Left forelimb (tissue), 1 donor: ENCODE results near the gene GPATCH8.
"Not testable (repeated sequence)": the region's sequence is repeated elsewhere in the genome, so short reads cannot be mapped to it uniquely, and the experiment has no call there.

ENCODE experiments used
- DNase-seq: peaks from one replicate; pipeline ENCODE4 v3.0.0-alpha.2; 2018; ENCODE audit warnings: low spot score

The GPATCH8 gene

DNA sequence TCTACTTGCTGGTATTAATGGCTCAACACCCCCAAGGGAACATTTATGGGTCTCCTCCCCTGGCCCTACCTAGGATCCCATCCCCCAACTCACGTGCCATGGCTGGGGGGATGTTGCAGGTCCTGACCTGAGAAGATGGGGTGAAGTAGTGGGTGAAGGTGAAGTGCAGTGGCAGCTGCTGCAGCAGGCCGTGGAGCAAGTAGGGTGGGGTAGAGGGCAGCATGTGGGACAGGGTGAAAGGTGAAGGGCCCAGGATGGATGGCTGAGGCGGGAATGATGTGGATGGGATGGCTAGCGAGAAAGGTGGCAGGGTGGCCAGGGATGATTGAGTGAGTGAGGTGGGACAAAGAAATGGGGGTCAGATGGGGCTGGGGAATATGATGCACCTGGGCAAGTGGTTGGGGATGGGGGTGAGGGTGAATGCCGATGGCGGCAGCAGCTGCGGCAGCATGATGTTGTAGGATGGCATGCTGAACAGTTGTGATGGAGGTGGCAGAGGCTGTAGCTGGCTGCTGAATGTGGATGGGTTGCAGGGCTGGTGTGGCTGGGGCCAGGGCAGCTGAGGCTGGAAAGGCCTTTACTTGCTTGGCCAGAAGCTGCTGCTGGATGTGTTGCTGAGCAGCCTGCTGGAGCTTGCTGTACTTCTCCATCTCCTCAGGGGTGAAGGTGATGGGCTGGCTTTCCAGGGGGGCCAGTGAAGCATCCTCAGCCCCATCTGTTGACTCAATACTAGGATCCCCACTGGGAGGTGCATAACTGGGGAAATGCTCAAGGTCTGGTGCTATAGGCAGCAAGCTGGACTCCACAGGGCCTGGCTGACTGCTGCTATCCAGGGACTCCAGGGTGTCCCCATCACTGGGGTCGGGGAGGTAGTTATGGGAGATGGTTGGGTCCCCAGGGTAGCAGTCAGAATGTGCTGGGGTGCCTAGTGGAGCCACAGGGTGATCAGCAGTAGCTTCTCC is 105.4 kb downstream of the GPATCH8 start:
- DNase-seq, result no peak

DNA sequence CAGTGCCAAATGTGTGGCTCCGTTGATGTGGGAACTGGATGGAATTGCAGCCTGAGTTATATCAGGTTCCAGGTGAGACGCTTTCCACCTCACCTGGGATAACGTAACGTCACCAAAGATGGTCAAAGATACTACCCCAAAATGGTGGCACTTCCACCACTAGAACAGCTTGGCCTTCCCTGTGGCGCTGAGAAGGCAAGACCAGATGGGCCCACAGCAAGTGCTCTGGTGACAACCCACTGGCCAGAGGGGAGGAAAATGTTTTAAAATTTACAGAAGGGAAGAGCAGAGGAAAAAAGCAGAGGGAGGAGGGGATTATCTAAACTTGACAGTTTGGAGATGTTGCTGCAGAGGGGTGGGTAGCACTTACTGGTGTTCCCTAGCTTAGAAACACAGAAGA is 106.3 kb downstream of the GPATCH8 start:
- DNase-seq, result no peak

DNA sequence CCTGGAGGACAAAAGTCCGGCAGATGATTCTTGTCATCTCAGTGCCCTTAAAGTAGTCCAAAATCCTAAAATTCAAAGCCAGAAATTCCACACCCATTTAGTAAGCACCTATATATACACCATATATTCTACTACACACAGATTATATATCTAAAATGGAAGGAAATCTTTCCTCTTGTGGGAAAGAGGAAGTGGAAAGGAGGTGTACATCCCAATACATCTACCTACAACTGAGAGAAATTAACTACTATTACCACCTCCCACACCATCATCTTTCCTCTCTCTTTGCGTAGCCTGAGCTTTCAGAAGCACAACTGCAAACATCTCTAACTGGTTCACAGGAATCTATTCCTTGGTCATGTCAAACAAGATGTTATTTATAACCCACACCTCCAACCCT is 108.4 kb downstream of the GPATCH8 start:
- DNase-seq, result no peak

DNA sequence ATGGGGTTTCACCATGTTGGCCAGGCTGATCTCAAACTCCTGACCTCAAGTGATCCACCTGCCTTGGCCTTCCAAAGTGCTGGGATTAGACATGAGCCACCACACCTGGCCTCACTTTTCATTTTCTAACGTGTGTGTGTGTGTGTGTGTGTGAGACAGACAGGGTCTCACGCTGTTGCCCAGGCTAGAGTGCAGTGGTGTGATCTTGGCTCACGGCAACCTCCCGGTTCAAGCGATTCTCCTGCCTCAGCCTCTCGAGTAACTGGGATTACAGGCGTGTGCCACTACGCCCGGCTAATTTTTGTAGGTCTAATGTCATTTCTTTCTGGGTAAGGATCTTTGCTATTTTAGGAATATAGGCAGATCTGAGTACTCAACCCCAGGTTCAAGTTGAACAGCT is 109.1 kb downstream of the GPATCH8 start:
- not testable (repeated sequence) for DNase-seq

DNA sequence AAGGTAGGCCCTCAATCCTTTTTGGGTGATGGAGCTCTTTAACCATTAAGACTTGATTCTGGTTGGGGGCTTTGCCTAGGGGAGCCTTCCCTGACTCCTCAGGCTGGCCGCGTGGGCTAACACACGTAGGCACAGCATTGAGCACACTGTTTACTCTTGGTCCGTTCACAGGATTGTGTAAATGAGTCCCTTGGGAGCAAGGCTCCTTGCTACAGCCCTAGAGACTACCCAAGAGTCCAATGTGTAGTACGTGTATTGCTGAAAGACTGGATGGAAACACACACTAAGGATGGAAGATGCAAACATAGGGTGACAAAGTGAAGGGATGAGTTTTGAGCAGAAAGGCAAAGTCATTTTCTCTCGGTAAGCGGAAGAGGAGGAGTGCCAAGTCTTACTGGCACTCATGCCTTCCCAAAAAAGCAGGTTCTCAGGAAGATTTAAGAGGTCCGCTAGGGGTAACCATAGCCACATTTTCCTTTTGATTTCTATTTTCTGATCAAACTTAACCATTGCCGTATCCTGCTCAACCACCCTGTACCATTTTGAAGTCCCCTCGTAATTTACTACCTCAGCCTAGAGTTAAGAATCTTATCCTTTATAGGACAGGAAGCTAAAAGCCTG is 112.8 kb downstream of the GPATCH8 start:
- DNase-seq, result no peak

DNA sequence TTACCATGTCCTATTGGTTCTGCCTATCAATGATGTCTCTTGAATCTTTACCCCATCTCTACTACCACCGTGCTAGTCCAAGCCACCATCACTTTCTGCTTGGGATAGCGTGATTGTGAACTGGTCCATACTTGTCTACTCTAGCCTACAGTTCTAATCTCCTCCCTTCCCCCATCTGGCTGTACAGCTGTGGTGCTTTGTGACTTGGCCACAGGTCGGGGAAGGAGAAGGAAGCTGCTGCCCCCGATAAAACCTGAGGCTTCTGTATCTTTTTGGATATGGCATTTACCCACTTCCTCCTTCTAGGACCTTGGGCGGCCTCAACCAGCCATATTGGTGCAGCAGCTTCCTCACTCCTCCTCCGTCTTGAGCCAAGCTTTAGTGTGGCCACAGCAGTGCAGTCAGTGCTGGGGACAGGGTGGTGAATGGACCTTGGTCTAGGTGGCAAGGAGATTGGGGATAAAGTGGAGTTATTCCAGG is 113.4 kb downstream of the GPATCH8 start:
- DNase-seq, result no peak

DNA sequence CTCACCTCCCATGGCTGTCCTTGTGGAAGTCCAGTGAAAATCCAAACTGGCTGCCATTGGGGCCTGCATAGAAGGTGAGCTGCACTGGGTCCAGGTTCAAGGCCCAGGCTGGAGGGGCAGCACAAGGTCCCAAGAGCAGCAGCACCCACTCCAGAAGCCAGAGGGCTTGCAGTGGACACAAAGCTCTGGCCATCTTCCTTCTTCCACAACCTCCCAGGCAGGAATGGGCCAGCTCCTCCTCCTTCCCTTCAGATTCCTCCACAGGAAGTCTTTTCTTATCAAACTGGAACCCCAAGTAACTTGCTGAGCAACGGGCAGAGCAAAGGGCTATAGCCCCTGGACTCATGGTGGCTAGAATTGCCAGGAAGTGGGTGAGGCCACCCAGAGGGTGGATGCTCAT is 113.9 kb downstream of the GPATCH8 start, which contains the start of gene ITGA2B:
Gene ITGA2B, minus strand, starts transcription at position 369 of the 400 bp plus-strand sequence. Its CDS starts 176 bp downstream, at position 193.
- no peak for DNase-seq

DNA sequence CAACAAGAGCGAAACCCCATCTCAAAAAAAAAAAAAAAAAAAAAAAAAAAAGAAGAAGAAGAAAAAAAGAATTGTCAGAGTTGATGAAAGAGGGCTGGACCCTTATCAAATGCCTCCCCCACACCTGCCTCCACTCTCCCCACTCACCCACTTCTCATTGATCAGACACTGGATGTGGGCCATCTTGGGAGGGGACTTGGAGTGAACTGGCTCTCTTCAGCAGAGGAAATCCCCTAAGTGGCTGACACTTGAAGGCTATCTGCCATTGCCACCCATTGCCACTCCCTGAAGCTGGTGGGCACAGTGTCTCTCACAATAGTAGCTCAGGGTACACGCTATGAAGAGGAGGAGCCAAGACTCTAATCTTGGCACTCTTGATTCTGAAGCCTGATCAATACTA is 115.4 kb downstream of the GPATCH8 start:
- DNase-seq, result no peak

DNA sequence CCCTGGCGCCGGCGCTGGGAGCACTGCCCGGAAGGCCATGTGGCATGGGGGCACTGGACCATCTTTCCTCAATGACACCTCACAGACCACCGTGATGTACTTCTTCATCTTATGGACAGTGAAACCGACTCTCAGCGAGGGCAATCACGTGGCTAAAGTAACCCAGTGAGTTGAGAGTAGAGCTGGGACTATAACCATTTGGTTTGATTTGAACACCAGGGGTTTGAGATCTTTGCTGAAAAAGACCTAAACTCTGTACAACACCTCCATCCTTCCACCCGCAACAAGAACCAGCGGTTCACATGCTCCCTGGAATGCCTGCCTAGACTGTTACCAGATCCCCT is 117.1 kb downstream of the GPATCH8 start:
- DNase-seq, result no peak

DNA sequence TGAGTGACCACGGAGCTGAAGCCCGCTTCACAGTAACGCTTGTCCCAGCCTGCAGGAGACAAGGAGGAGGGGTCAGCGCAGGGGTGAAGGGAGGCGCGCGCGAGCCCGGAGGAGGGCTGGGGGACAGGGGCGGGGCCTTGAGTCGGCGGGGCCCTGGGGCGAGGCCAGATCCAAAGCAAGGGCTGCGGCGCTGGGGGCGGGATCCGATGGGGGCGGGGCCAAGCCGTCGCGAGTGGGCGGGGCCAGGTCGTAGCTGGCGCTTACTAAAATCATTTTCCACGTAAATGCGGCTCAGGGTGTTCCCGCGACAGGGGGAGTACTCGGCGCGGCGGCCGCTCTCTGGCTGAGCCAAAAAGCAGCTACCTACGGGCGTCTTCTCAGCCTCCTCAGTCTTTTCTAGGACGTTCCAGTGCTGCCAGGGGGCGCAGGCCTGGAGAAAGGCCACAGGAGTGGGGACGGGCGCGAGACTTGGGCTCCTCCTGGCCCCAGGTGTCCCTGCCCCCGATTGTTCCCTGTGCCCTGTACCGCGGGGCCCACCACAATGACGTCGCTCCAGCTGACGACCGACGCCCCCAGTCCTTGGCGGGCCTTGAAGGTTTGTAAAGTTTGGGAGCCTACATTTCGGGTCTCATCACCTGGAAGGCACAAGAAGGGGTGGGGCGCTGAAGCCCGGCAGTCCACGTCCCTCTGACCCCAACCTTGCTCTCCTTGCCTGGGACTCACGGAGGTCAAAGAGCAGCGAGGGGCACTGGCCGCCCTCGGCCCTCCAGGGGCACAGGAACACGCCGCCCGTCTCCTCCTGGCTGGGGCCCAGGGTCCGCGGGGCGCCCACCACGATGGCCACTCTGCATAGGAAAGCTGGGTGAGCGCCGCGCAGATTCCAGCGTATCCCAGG is 117.7 kb downstream of the GPATCH8 start:
- DNase-seq, result peak; percentile 90

DNA sequence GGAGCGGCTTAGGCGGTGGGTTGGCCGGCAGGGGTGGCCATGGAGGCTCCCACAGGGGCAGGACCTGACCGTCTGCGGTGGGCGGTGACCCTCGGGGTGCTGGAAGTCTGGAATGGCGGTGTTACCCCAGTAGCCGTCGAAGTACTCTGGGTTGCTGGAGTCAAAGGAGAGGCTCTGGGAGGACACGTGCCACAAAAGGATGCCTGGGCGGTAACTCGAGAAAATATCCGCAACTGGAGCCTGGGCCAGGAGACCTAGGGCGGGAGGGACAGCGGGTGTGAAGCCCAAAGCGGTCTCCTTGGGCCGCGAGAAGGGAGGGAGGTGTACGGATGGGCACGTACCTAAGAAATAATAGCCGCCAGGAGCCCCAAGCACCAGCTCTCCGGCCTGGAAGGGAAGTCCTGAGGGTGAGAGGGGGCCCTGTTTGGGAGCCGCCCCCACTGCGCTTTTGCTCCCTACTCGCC is 118.4 kb downstream of the GPATCH8 start:
- no peak for DNase-seq

DNA sequence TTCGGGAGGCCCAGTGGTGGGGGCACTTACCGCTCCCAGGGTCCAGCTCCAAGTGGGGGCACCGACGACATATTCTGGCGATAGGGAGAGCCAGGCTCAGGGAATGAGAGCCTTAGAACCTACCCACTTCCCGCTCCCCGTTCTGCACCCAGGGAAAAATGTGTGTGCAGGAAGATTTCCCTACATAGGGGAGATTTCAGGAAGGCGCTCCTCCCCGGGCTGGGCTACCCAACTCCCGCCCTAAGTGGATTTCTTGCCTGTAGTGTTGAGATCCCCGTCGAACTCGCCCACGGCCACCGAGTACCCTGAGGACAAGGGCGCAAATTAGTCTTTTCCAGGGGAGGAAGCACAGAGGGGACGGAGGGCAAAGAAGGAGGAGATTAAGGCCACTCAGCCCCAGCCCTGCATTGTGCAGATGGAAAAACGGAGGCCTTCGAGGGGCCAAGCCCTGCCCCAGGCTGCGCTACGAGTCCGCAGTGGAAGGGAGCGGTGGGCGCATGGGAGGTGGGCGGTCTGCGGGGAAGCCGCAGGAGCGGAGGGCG is 118.9 kb downstream of the GPATCH8 start:
- DNase-seq, result no peak

DNA sequence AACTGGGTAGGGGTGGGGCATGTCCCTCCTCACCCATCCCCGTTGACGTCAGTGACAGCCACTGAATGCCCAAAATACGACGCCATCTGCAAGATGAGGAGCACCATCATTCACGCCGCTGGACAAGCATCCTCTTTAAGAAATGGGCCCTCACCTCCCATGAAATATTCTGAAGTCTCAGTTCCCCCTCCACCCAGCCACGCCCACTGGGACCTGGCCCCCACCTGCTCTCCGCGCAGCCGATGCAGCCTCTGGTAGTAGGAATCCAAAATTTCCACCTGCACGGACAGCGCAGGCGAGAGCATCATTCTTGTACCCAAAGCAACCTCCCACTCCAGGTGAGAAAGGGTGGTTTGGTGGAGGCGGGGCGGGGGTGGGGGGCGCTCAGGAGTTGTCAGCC is 119.3 kb downstream of the GPATCH8 start:
- DNase-seq, result no peak

DNA sequence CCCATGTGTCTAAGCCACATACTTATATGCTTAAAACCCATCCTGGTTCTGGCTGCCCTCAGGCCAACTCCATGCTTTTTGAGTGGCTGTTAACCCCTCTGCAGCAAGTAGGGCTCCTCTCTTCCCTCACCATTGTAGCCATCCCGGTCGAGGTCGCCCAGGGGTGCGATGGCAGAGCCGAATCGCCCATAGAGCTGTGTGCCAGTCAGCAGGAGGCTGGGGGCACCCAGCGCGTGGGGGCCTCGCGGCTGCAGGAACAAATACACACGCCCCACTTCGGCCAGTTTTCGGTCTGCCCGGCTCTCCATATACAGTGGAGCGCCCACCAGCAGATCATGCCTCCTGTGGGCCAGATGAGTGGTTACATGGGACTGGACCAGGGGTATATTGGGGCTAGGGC is 119.8 kb downstream of the GPATCH8 start:
- no peak for DNase-seq

DNA sequence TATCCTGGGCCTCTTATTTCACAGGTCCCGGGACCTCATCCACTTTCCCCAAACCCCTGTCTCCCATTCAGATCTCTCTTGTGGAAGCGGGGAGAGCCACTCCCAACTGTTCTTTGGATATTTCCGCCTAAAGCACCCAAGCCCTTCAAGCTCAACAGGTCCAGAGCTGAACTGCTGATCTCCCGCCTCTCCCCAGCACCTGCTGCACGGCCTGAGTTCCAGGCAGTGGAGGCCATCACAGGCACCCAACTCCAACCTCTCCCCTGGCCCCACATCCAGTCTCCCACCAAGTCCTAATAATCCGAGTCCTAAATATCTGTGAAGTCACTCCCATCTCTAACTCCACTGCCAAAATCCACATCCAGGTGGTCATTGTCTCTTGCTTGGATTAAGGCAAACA is 120.3 kb downstream of the GPATCH8 start:
- DNase-seq, result no peak

DNA sequence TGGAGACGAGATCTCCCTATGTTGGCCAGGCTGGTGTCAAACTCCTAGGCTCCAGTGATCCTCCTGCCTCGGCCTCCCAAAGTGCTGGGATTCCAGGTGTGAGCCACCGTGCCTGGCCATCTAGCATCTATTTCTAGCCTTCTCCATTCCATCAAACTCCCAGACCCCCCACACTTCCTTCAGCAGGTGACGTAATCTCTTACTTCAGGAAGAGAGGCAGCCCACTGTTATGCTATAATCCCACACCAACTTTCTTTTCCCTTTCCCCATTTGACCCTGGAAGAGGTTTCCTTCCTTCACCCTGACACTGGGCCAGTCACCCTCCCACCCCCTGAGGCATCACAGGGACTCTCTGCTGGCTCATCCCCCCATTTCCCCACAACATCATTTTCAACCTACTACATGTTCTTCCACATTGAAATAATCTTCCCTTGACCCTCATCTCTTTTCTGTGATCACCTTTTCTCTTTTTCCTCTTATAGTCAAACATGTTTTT is 121.3 kb downstream of the GPATCH8 start:
- DNase-seq, result no peak

DNA sequence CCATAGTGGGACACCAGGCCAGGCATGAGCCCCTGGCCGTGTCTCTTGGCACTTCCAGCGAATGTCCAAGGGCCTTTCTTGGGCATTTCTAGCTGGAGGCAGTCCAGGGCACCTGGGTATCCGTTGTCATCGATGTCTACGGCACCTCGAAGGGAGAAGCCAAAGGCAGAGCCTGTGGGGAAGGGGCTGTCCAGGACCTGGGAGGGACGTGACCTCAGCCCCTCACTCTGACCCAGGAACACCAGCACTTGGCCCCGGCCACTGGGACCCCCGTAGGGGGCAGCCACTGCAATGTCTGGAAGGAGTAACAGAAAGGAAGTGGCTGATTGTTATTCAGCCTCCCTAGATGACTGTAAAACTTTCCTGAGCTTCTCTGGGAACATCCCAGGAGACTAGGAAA is 122.4 kb downstream of the GPATCH8 start:
- DNase-seq, result no peak

DNA sequence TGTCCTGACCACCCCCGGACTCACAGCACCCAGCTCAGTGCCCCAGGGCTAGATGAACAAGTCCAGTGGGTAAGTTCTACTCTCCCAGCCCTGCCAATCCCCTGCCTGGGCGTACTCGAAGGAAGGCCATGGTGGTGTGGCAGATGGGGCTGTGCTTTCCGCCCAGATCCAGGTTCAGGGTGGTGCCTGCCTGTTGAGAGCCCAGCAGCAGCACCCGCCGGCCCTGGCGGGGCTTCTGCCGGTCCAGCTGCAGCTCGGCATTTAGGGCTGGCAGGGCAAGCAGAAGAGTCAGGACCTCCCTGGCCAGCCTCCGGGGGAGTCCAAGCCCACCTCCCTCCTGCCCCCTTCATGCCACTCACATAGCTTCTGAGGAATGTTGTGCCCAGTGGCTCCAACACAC is 123.3 kb downstream of the GPATCH8 start:
- no peak for DNase-seq

DNA sequence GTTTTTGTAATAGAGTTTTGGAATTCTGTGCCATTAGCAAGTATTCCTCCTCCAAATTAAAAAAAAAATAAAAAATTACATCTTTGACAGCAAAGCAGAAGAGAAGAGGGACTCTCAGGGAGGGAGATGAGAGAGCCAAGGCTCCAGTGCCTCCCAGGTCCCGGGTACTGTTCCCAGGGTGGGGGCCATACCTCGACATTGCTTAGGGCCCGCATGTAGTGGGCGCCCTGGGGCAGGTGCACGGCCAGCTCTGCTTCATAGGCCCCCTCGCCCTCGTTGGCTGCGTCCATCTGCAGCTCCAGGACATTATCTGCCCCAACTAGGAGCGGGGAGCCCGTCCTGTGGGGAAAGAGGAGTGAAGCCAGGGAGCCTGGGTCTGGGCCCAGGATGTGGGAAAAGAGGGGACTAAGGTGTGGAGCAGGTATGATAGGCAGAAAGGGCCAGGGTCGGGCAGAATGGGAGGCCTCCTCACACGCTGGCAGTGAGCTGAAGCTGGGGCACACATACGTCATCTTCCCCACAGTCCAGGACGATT is 125.0 kb downstream of the GPATCH8 start:
- no peak for DNase-seq

DNA sequence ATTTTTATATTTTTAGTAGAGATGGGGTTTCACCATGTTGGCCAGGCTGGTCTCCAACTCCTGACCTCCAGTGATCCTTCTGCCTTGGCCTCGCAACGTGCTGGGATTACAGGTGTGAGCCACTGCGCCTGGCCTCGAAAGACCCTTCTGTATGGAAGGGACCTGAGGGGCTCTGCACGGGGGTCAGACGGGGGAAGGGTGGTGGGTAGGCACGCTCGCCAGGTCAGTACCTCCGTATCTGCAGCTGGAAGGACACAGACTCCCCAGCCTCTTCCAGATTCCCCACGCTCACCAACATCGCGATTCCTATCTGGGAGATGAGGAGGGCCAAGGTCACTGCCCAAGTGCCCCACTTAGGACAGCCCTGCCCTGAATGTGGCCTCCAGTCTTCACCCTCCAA is 126.4 kb downstream of the GPATCH8 start:
- no peak for DNase-seq

DNA sequence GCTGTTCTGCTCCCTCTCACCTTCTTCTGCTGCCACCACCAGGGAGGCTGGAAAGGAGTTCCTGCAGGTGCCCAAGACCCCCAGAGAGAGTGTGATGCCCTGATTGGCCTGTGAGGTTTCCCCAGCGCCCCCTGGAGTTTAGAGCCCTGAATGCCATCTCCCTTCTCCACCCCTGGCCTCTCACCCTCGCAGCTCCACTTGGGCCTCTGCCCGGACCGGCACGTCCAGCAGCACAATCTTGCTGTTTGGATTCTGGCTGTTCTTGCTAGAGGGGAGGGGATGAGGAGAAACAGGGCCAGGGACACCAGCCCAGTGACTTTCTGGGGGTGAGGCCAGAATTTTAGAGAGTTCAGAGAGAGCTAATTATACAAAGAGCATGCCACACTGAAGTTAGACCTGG is 127.1 kb downstream of the GPATCH8 start:
- DNase-seq, result no peak
